HCT116 (cell line): ENCODE data around the gene OR6X1. TPM values are rescaled to one million over a fixed set of nuclear protein-coding genes. Genes with fewer than 3 reads are reported as not detected.

Experiments
- ATAC-seq: fragments of 200-7000 bp; cut with Tn5 transposase; 2 replicates; pipeline ENCODE4 v1.9.1; 2020; ENCODE audit warnings: mild to moderate bottlenecking, moderate library complexity
- BruUV-seq: library from RNA; stranded (reverse); fragments of 400-500 nt; replicated peaks from 2 replicates; lab custom pipeline; 2021; lab: Mats Ljungman, UMichigan
- CTCF ChIA-PET: fragments of 300-600 bp; sonication (Branson Sonifier 250); formaldehyde crosslinking; loops from one replicate; lab custom pipeline; 2021; ENCODE audit warnings: antibody characterized with exemption; lab: Charles Lee
- POLR2A ChIA-PET: fragments of 300-600, 350-600 bp; sonication (Branson Sonifier 250); formaldehyde crosslinking; loops from one replicate; lab custom pipeline; 2021; ENCODE audit warnings: antibody characterized with exemption; lab: Charles Lee
- RAD21 ChIA-PET, 2 experiments: fragments of 300-600 bp; sonication (Branson Sonifier 250); formaldehyde crosslinking; loops; one replicate each; lab custom pipeline; 2023; ENCODE audit warnings: low total read pairs in 2 of 2; ENCODE audit not compliant: uncharacterized antibody in 2 of 2, unreplicated experiment in 2 of 2, low non-redundant PET in 1 of 2; lab: Charles Lee
- DNase-seq: peaks from one replicate; pipeline ENCODE4 v3.0.0-alpha.2; 2010; ENCODE audit warnings: low read depth, low spot score
- H2AFZ ChIP-seq: fragments of 200-600 bp; shearing (Covaris generic), sonication (generic); 2 replicates; pipeline ENCODE4 v1.6.1; 2017; ENCODE audit warnings: low read depth, mixed run types, mixed read lengths, antibody characterized with exemption, low read length; ENCODE audit not compliant: poor library complexity, severe bottlenecking
- H3K27ac ChIP-seq: 2 replicates; pipeline ENCODE4 v1.5.1; 2012; ENCODE audit warnings: low read depth, low read length
- H3K27me3 ChIP-seq: fragments of 200-600 bp; sonication (generic); 2 replicates; pipeline ENCODE4 v1.6.1; 2016; ENCODE audit warnings: mixed run types, low read length, mixed read lengths; ENCODE audit not compliant: insufficient read depth
- H3K36me3 ChIP-seq, 2 experiments: fragments of 200-500 bp in 1 of 2; fragments of 200-600 bp in 1 of 2; sonication (Bioruptor generic) in 1 of 2; sonication (generic) in 1 of 2; 2 replicates each; pipeline versions ENCODE4 v1.5.1 to v1.6.1; 2014 to 2016; ENCODE audit warnings: low read length in 2 of 2, inconsistent platforms in 1 of 2, mixed read lengths in 1 of 2, mixed run types in 1 of 2; ENCODE audit not compliant: insufficient read depth in 2 of 2, control insufficient read depth in 1 of 2
- H3K4me1 ChIP-seq, 2 experiments: fragments of 200-600 bp in 1 of 2; sonication (generic) in 1 of 2; 2 replicates each; pipeline versions ENCODE4 v1.5.1 to v1.6.1; 2012 to 2017; ENCODE audit warnings: low read length in 2 of 2, inconsistent platforms in 1 of 2, mild to moderate bottlenecking in 1 of 2, mixed read lengths in 1 of 2, mixed run types in 1 of 2, moderate library complexity in 1 of 2; ENCODE audit not compliant: insufficient read depth in 2 of 2, control insufficient read depth in 1 of 2
- H3K4me2 ChIP-seq: fragments of 200-600 bp; sonication (generic); 2 replicates; pipeline ENCODE4 v1.6.1; 2017; ENCODE audit warnings: mixed run types, low read length, mixed read lengths
- H3K4me3 ChIP-seq, 2 experiments: fragments of 200-600 bp in 1 of 2; sonication (generic) in 1 of 2; replicated peaks in 1 of 2; 2 replicates each; pipeline ENCODE4 v1.5.1; 2011 to 2016; ENCODE audit warnings: low read length in 2 of 2, control low read depth in 1 of 2, low read depth in 1 of 2, mild to moderate bottlenecking in 1 of 2, mixed read lengths in 1 of 2, mixed run types in 1 of 2
- H3K79me2 ChIP-seq: fragments of 200-600 bp; sonication (generic); 2 replicates; pipeline ENCODE4 v1.6.1; 2017; ENCODE audit warnings: mild to moderate bottlenecking, mixed run types, low read length, moderate library complexity, mixed read lengths; ENCODE audit not compliant: insufficient read depth
- H3K9ac ChIP-seq: fragments of 200-600 bp; sonication (generic); 2 replicates; pipeline ENCODE4 v1.6.1; 2016; ENCODE audit warnings: low read length, mixed read lengths
- H3K9me2 ChIP-seq: fragments of 200-600 bp; sonication (generic), shearing (Covaris generic); 2 replicates; pipeline ENCODE4 v1.6.1; 2017; ENCODE audit warnings: mixed run types, mild to moderate bottlenecking, moderate library complexity; ENCODE audit not compliant: insufficient read depth
- H3K9me3 ChIP-seq, 2 experiments: fragments of 200-500 bp in 1 of 2; fragments of 200-600 bp in 1 of 2; sonication (Bioruptor generic) in 1 of 2; sonication (generic) in 1 of 2; 2 replicates each; pipeline ENCODE4 v1.6.1; 2014 to 2017; ENCODE audit warnings: low read length in 2 of 2, mixed read lengths in 2 of 2, inconsistent platforms in 1 of 2, low read depth in 1 of 2, mild to moderate bottlenecking in 1 of 2, mixed run types in 1 of 2, moderate library complexity in 1 of 2; ENCODE audit not compliant: control insufficient read depth in 1 of 2, insufficient read depth in 1 of 2
- H4K20me1 ChIP-seq: fragments of 200-600 bp; sonication (generic), shearing (Covaris generic); 2 replicates; pipeline ENCODE4 v1.6.1; 2017; ENCODE audit warnings: mixed run types, mild to moderate bottlenecking, moderate library complexity; ENCODE audit not compliant: insufficient read depth
- CBX3 ChIP-seq: IDR thresholded peaks from 2 replicates; pipeline ENCODE4 v1.6.1; 2012; ENCODE audit warnings: low read depth
- CTCF ChIP-seq, 3 experiments: fragments of 200-600 bp in 1 of 3; sonication (generic) in 1 of 3; IDR thresholded peaks in 2 of 3; conservative IDR thresholded peaks in 1 of 3; 2 replicates each; pipeline ENCODE4 v1.5.1; 2012 to 2017; ENCODE audit warnings: low read depth in 2 of 3, low read length in 2 of 3, antibody characterized with exemption in 1 of 3, borderline replicate concordance in 1 of 3, control low read depth in 1 of 3, mild to moderate bottlenecking in 1 of 3, mixed read lengths in 1 of 3, mixed run types in 1 of 3, moderate library complexity in 1 of 3; ENCODE audit not compliant: insufficient read depth in 1 of 3
- EGR1 ChIP-seq: IDR thresholded peaks from 2 replicates; pipeline ENCODE4 v1.6.1; 2012; ENCODE audit warnings: low read depth
- ELF1 ChIP-seq: IDR thresholded peaks from 2 replicates; pipeline ENCODE4 v1.6.1; 2012; ENCODE audit warnings: low read depth, borderline replicate concordance
- EZH2phosphoT487 ChIP-seq: fragments of 200-600 bp; IDR thresholded peaks from 2 replicates; pipeline ENCODE4 v1.6.1; 2018; ENCODE audit warnings: antibody characterized with exemption, borderline replicate concordance
- FOSL1 ChIP-seq: IDR thresholded peaks from 2 replicates; pipeline ENCODE4 v1.6.1; 2012; ENCODE audit warnings: low read depth
- JUND ChIP-seq: IDR thresholded peaks from 2 replicates; pipeline ENCODE4 v1.6.1; 2012
- POLR2A ChIP-seq: IDR thresholded peaks from 2 replicates; pipeline ENCODE4 v1.7.0; 2011; ENCODE audit warnings: borderline replicate concordance; ENCODE audit not compliant: insufficient read depth, insufficient read length; ENCODE audit errors: extremely low read depth
- POLR2AphosphoS5 ChIP-seq: IDR thresholded peaks from 2 replicates; pipeline ENCODE4 v1.6.1; 2011; ENCODE audit warnings: mild to moderate bottlenecking, low read depth, low read length, moderate library complexity
- SIN3A ChIP-seq: IDR thresholded peaks from 2 replicates; pipeline ENCODE4 v1.6.1; 2012; ENCODE audit warnings: low read depth
- SRF ChIP-seq: IDR thresholded peaks from 2 replicates; pipeline ENCODE4 v1.6.1; 2012; ENCODE audit warnings: low read depth
- TCF7L2 ChIP-seq: IDR thresholded peaks from 2 replicates; pipeline ENCODE4 v1.7.0; 2011; ENCODE audit warnings: borderline replicate concordance, inconsistent platforms; ENCODE audit not compliant: insufficient read depth, insufficient read length; ENCODE audit errors: extremely low read depth
- YY1 ChIP-seq: IDR thresholded peaks from 2 replicates; pipeline ENCODE4 v1.6.1; 2011; ENCODE audit warnings: low read length, low read depth, moderate library complexity, mild to moderate bottlenecking; ENCODE audit not compliant: insufficient replicate concordance; ENCODE audit errors: extremely low read depth
- intact Hi-C: fragments of 100-400 bp; cut with micrococcal nuclease; formaldehyde crosslinking; loops from 2 replicates; pipeline ENCODE4 v1.10.0; 2022
- total RNA-seq: library from RNA; stranded (reverse); gene quantifications from one replicate; pipeline ENCODE4 v1.2.1, GENCODE V29; 2021; ENCODE audit not compliant: unreplicated experiment
- TF ChIP-seq, protein P1 (sequence below): IDR thresholded peaks from 2 replicates; pipeline ENCODE4 v1.6.1; 2011; ENCODE audit warnings: mild to moderate bottlenecking, low read length, moderate library complexity; ENCODE audit not compliant: insufficient replicate concordance; ENCODE audit errors: extremely low read depth
- TF ChIP-seq, protein P2 (sequence below): IDR thresholded peaks from 2 replicates; pipeline ENCODE4 v1.6.1; 2012
- TF ChIP-seq, protein P3 (sequence below): IDR thresholded peaks from 2 replicates; pipeline ENCODE4 v1.6.1; 2012

The OR6X1 gene
- total RNA-seq, 1 experiment from 2014 or later = not detected

GRCh38 chr11:123778511-123778910 lies 24.2 kb upstream of the OR6X1 start:
- DNase-seq = no peak
- Histone ChIP-seq H3K27me3 (no peaks in the 10 kb centered on the region), H3K79me2 (no peaks in the 10 kb centered on the region), H3K4me1 (no peaks in the 10 kb centered on the region), H3K4me3 (no peak overlapping the region), H3K27ac (no peak overlapping the region), H2AFZ (no peak overlapping the region), H3K9ac (no peak overlapping the region), H3K36me3 (no peaks in the 10 kb centered on the region), H3K4me2 (no peak overlapping the region), H3K9me2 (no peaks in the 10 kb centered on the region), H4K20me1 (no peaks in the 10 kb centered on the region), H3K9me3 (no peaks in the 10 kb centered on the region)
- TF ChIP-seq CBX3 (no peak), ELF1 (no peak), JUND (no peak)
- ChIA-PET RAD21 (no interaction called here), CTCF (no interaction called here), POLR2A (no interaction called here)
- intact Hi-C loops = no loop called here
- BruUV-seq = no TSS peak
- ATAC-seq = no peak

DNA sequence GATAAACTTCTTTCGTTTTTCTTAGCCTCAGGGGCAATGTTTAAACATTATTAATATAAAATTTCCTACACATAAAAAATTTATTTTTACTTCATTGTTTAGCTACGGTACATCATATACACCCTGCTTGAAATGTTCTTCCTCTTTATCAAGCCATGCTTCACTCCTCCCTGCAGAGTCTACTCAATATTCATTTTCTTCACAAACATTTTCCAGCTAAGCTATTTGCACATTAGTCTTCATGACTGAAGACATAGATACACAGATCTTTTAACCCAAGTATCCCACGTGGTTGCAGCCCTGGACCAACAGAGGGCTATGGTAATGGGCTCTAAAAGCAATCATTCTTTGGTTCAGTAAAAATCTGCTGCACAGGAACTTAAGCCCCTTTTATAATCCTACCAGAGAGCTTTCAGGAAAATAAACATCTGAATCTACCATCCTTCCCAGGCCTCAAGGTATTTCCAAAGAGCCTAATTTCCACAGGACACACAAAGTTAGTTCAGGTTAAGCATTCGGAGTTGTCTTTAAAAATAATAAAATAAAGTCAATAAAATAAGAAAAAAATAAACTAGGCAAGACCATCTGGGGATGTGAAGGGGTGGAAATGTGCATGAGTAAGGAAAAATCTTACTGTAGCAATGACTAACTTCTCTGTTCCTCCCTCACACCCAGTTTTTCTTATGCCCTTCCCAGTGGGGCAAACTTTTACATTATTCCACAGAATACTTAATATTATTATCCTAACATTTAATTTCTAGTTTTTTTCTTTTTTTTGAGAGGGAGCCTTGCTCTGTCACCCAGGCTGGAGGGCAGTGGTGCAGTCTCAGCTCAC lies 21.6 kb upstream of the OR6X1 start:
- no peak overlapping the region for H3K27ac ChIP-seq
- no peaks in the 10 kb centered on the region for H3K9me2 ChIP-seq
- POLR2A ChIA-PET = no interaction called here
- DNase-seq = no peak
- H3K36me3 ChIP-seq = no peaks in the 10 kb centered on the region
- H3K4me2 ChIP-seq = no peak overlapping the region
- H3K9ac ChIP-seq = no peak overlapping the region
- no peaks in the 10 kb centered on the region for H3K4me1 ChIP-seq
- H3K9me3 ChIP-seq = no peaks in the 10 kb centered on the region
- RAD21 ChIA-PET = no interaction called here
- CTCF ChIA-PET = interaction anchor here (0.8 kb wide), 1 partner anchor 65 kb away, joined by 3 read pairs; no protein-coding TSS in a partner anchor
- no peak overlapping the region for H2AFZ ChIP-seq
- no peak for ATAC-seq
- no peak overlapping the region for H3K4me3 ChIP-seq
- BruUV-seq = no TSS peak
- H4K20me1 ChIP-seq = no peaks in the 10 kb centered on the region
- H3K27me3 ChIP-seq = no peaks in the 10 kb centered on the region
- intact Hi-C loops = no loop called here
- no peaks in the 10 kb centered on the region for H3K79me2 ChIP-seq
- TF ChIP-seq SRF (no peak), POLR2AphosphoS5 (no peak), TCF7L2 (no peak), EZH2phosphoT487 (no peak), EGR1 (no peak), YY1 (no peak), FOSL1 (no peak), POLR2A (no peak), CTCF (IDR thresholded peaks at IDR 0.05 in 2 of 3, conservative IDR thresholded peaks at IDR 0.05 in 1 of 3; ENCODE audit: borderline replicate concordance in 1 of 3, insufficient read depth in 1 of 3, low read depth in 2 of 3, low read length in 2 of 3) (no peak), SIN3A (no peak)
- TF ChIP-seq, protein P1, sequence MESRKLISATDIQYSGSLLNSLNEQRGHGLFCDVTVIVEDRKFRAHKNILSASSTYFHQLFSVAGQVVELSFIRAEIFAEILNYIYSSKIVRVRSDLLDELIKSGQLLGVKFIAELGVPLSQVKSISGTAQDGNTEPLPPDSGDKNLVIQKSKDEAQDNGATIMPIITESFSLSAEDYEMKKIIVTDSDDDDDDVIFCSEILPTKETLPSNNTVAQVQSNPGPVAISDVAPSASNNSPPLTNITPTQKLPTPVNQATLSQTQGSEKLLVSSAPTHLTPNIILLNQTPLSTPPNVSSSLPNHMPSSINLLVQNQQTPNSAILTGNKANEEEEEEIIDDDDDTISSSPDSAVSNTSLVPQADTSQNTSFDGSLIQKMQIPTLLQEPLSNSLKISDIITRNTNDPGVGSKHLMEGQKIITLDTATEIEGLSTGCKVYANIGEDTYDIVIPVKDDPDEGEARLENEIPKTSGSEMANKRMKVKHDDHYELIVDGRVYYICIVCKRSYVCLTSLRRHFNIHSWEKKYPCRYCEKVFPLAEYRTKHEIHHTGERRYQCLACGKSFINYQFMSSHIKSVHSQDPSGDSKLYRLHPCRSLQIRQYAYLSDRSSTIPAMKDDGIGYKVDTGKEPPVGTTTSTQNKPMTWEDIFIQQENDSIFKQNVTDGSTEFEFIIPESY = no peak
- TF ChIP-seq, protein P2, sequence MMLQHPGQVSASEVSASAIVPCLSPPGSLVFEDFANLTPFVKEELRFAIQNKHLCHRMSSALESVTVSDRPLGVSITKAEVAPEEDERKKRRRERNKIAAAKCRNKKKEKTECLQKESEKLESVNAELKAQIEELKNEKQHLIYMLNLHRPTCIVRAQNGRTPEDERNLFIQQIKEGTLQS = no peak
- TF ChIP-seq, protein P3, sequence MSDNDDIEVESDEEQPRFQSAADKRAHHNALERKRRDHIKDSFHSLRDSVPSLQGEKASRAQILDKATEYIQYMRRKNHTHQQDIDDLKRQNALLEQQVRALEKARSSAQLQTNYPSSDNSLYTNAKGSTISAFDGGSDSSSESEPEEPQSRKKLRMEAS = no peak
